ENCODE data around the gene CXCR2.
"Not testable (repeated sequence)": the region's sequence is repeated elsewhere in the genome, so short reads cannot be mapped to it uniquely, and the experiment has no call there.

Gene CXCR2

GRCh38 chr2:218125626-218126080 is at the start of gene CXCR2:
TSS of gene CXCR2 (plus strand) at chr2:218126028. CDS start at chr2:218134802, 8,774 bp downstream.
- DNase-seq (ENCODE audit: low read depth): no peak

GRCh38 chr2:218077464-218078216 is 48.2 kb upstream of the CXCR2 start:
- DNase-seq (ENCODE audit: low read depth): no peak

- DNase-seq (ENCODE audit: low read depth): no peak
Observed at GRCh38 chr2:218079943-218080913, 45.6 kb upstream of the CXCR2 start.

GRCh38 chr2:218081063-218081462 is 44.8 kb upstream of the CXCR2 start:
- DNase-seq (ENCODE audit: low read depth): no peak

- DNase-seq (ENCODE audit: low read depth): no peak
Observed at GRCh38 chr2:218081695-218082094, 44.1 kb upstream of the CXCR2 start.

- no peak for DNase-seq (ENCODE audit: low read depth)
Observed at GRCh38 chr2:218082586-218083351, 43.1 kb upstream of the CXCR2 start.

- DNase-seq (ENCODE audit: low read depth): no peak
Observed at GRCh38 chr2:218083352-218083676, 42.5 kb upstream of the CXCR2 start.

- no peak for DNase-seq (ENCODE audit: low read depth)
Observed at GRCh38 chr2:218086478-218086877, 39.4 kb upstream of the CXCR2 start.

- DNase-seq (ENCODE audit: low read depth): no peak
Observed at GRCh38 chr2:218089259-218089658, 36.6 kb upstream of the CXCR2 start.

GRCh38 chr2:218091746-218092145 is 34.1 kb upstream of the CXCR2 start:
- no peak for DNase-seq (ENCODE audit: low read depth)

- no peak for DNase-seq (ENCODE audit: low read depth)
Observed at GRCh38 chr2:218093879-218094278, 31.9 kb upstream of the CXCR2 start.

- no peak for DNase-seq (ENCODE audit: low read depth)
Observed at GRCh38 chr2:218095853-218096252, 30.0 kb upstream of the CXCR2 start.

GRCh38 chr2:218097975-218098374 is 27.9 kb upstream of the CXCR2 start:
- no peak for DNase-seq (ENCODE audit: low read depth)

- not testable (repeated sequence) for DNase-seq (ENCODE audit: low read depth)
Observed at GRCh38 chr2:218108834-218109233, 17.0 kb upstream of the CXCR2 start.

GRCh38 chr2:218121789-218122188 is 4.0 kb upstream of the CXCR2 start:
- not testable (repeated sequence) for DNase-seq (ENCODE audit: low read depth)

- not testable (repeated sequence) for DNase-seq (ENCODE audit: low read depth)
Observed at GRCh38 chr2:218122286-218122685, 3.5 kb upstream of the CXCR2 start.

- DNase-seq (ENCODE audit: low read depth): no peak
Observed at GRCh38 chr2:218123986-218124385, 1.8 kb upstream of the CXCR2 start.

GRCh38 chr2:218125095-218125494 is 733 bp upstream of the CXCR2 start:
- DNase-seq (ENCODE audit: low read depth): no peak

- DNase-seq (ENCODE audit: low read depth): no peak
Observed at GRCh38 chr2:218127929-218128455, 2.2 kb downstream of the CXCR2 start.

- DNase-seq (ENCODE audit: low read depth): no peak
Observed at GRCh38 chr2:218128781-218129457, 3.1 kb downstream of the CXCR2 start.

- DNase-seq (ENCODE audit: low read depth): no peak
Observed at GRCh38 chr2:218129458-218130135, 3.8 kb downstream of the CXCR2 start.
